ENCODE results near the gene WDR18.

GRCh38 chr19:990119-990571 is 6.0 kb downstream of the WDR18 start:
- TF ChIP-seq, protein P1, sequence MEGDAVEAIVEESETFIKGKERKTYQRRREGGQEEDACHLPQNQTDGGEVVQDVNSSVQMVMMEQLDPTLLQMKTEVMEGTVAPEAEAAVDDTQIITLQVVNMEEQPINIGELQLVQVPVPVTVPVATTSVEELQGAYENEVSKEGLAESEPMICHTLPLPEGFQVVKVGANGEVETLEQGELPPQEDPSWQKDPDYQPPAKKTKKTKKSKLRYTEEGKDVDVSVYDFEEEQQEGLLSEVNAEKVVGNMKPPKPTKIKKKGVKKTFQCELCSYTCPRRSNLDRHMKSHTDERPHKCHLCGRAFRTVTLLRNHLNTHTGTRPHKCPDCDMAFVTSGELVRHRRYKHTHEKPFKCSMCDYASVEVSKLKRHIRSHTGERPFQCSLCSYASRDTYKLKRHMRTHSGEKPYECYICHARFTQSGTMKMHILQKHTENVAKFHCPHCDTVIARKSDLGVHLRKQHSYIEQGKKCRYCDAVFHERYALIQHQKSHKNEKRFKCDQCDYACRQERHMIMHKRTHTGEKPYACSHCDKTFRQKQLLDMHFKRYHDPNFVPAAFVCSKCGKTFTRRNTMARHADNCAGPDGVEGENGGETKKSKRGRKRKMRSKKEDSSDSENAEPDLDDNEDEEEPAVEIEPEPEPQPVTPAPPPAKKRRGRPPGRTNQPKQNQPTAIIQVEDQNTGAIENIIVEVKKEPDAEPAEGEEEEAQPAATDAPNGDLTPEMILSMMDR (conservative IDR thresholded peaks at IDR 0.05; ENCODE audit: low read depth in 2 of 2), result no peak
- TF ChIP-seq EZH2 (IDR thresholded peaks at IDR 0.05; ENCODE audit: low read depth, unreplicated experiment) (no peak), EZH2phosphoT487 (IDR thresholded peaks at IDR 0.05; ENCODE audit: unreplicated experiment) (no peak), POLR2AphosphoS5 (IDR thresholded peaks at IDR 0.05; ENCODE audit: low read depth) (no peak), ZNF114 (CRISPR knock-in tag; IDR thresholded peaks at IDR 0.05) (no peak), CREB1 (CRISPR knock-in tag; IDR thresholded peaks at IDR 0.05; ENCODE audit: low read depth) (no peak), ETS1 (IDR thresholded peaks at IDR 0.05) (no peak), STAT1 (IDR thresholded peaks at IDR 0.05; ENCODE audit: unreplicated experiment) (no peak), JUNB (IDR thresholded peaks at IDR 0.05; ENCODE audit: unreplicated experiment) (no peak)
- TF ChIP-seq, protein P2, sequence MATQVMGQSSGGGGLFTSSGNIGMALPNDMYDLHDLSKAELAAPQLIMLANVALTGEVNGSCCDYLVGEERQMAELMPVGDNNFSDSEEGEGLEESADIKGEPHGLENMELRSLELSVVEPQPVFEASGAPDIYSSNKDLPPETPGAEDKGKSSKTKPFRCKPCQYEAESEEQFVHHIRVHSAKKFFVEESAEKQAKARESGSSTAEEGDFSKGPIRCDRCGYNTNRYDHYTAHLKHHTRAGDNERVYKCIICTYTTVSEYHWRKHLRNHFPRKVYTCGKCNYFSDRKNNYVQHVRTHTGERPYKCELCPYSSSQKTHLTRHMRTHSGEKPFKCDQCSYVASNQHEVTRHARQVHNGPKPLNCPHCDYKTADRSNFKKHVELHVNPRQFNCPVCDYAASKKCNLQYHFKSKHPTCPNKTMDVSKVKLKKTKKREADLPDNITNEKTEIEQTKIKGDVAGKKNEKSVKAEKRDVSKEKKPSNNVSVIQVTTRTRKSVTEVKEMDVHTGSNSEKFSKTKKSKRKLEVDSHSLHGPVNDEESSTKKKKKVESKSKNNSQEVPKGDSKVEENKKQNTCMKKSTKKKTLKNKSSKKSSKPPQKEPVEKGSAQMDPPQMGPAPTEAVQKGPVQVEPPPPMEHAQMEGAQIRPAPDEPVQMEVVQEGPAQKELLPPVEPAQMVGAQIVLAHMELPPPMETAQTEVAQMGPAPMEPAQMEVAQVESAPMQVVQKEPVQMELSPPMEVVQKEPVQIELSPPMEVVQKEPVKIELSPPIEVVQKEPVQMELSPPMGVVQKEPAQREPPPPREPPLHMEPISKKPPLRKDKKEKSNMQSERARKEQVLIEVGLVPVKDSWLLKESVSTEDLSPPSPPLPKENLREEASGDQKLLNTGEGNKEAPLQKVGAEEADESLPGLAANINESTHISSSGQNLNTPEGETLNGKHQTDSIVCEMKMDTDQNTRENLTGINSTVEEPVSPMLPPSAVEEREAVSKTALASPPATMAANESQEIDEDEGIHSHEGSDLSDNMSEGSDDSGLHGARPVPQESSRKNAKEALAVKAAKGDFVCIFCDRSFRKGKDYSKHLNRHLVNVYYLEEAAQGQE (IDR thresholded peaks at IDR 0.05; ENCODE audit: unreplicated experiment), result no peak
- TF ChIP-seq, protein P3, sequence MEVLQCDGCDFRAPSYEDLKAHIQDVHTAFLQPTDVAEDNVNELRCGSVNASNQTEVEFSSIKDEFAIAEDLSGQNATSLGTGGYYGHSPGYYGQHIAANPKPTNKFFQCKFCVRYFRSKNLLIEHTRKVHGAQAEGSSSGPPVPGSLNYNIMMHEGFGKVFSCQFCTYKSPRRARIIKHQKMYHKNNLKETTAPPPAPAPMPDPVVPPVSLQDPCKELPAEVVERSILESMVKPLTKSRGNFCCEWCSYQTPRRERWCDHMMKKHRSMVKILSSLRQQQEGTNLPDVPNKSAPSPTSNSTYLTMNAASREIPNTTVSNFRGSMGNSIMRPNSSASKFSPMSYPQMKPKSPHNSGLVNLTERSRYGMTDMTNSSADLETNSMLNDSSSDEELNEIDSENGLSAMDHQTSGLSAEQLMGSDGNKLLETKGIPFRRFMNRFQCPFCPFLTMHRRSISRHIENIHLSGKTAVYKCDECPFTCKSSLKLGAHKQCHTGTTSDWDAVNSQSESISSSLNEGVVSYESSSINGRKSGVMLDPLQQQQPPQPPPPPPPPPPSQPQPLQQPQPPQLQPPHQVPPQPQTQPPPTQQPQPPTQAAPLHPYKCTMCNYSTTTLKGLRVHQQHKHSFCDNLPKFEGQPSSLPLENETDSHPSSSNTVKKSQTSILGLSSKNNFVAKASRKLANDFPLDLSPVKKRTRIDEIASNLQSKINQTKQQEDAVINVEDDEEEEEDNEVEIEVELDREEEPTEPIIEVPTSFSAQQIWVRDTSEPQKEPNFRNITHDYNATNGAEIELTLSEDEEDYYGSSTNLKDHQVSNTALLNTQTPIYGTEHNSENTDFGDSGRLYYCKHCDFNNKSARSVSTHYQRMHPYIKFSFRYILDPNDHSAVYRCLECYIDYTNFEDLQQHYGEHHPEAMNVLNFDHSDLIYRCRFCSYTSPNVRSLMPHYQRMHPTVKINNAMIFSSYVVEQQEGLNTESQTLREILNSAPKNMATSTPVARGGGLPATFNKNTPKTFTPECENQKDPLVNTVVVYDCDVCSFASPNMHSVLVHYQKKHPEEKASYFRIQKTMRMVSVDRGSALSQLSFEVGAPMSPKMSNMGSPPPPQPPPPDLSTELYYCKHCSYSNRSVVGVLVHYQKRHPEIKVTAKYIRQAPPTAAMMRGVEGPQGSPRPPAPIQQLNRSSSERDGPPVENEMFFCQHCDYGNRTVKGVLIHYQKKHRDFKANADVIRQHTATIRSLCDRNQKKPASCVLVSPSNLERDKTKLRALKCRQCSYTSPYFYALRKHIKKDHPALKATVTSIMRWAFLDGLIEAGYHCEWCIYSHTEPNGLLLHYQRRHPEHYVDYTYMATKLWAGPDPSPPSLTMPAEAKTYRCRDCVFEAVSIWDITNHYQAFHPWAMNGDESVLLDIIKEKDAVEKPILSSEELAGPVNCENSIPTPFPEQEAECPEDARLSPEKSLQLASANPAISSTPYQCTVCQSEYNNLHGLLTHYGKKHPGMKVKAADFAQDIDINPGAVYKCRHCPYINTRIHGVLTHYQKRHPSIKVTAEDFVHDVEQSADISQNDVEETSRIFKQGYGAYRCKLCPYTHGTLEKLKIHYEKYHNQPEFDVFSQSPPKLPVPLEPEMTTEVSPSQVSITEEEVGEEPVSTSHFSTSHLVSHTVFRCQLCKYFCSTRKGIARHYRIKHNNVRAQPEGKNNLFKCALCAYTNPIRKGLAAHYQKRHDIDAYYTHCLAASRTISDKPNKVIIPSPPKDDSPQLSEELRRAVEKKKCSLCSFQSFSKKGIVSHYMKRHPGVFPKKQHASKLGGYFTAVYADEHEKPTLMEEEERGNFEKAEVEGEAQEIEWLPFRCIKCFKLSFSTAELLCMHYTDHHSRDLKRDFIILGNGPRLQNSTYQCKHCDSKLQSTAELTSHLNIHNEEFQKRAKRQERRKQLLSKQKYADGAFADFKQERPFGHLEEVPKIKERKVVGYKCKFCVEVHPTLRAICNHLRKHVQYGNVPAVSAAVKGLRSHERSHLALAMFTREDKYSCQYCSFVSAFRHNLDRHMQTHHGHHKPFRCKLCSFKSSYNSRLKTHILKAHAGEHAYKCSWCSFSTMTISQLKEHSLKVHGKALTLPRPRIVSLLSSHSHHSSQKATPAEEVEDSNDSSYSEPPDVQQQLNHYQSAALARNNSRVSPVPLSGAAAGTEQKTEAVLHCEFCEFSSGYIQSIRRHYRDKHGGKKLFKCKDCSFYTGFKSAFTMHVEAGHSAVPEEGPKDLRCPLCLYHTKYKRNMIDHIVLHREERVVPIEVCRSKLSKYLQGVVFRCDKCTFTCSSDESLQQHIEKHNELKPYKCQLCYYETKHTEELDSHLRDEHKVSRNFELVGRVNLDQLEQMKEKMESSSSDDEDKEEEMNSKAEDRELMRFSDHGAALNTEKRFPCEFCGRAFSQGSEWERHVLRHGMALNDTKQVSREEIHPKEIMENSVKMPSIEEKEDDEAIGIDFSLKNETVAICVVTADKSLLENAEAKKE (CRISPR knock-in tag; IDR thresholded peaks at IDR 0.05), result no peak
